HEK293 (cell line): ENCODE data around the gene MALRD1.
"Not testable (repeated sequence)": the region's sequence is repeated elsewhere in the genome, so short reads cannot be mapped to it uniquely, and the experiment has no call there.

Source experiments
- CTCF ChIA-PET: fragments of 350-600 bp; formaldehyde crosslinking; extraction: SDS; loops from one replicate; lab custom pipeline; 2021; ENCODE audit warnings: antibody characterized with exemption; lab: Yijun Ruan, JAX
- POLR2A ChIA-PET: fragments of 300-600 bp; formaldehyde crosslinking; extraction: SDS; loops from one replicate; lab custom pipeline; 2020; ENCODE audit warnings: antibody characterized with exemption, inconsistent platforms; lab: Yijun Ruan, JAX
- H3K27ac ChIP-seq: fragments of 200-500 bp; sonication (Bioruptor generic); 2 replicates; pipeline ENCODE4 v1.5.1; 2014; ENCODE audit warnings: low read depth, low read length, control low read depth, inconsistent platforms; ENCODE audit errors: extremely low read depth
- H3K36me3 ChIP-seq, 2 experiments: fragments of 200-500 bp in 1 of 2; sonication (Bioruptor generic) in 1 of 2; 1 replicate in 1 of 2; 2 replicates in 1 of 2; pipeline ENCODE4 v1.5.1; 2014 to 2017; ENCODE audit warnings: inconsistent platforms in 2 of 2, low read length in 2 of 2; ENCODE audit not compliant: control insufficient read depth in 2 of 2, insufficient read depth in 1 of 2
- H3K4me1 ChIP-seq: fragments of 200-500 bp; sonication (Bioruptor generic); 2 replicates; pipeline ENCODE4 v1.5.1; 2014; ENCODE audit warnings: mild to moderate bottlenecking, low read length, inconsistent platforms; ENCODE audit not compliant: control insufficient read depth, insufficient read depth
- H3K4me3 ChIP-seq: 2 replicates; pipeline ENCODE4 v1.5.1; 2011; ENCODE audit warnings: low read depth, mild to moderate bottlenecking, control low read depth, low read length, moderate library complexity
- H3K9me3 ChIP-seq: fragments of 200-500 bp; sonication (Bioruptor generic); 2 replicates; pipeline ENCODE4 v1.5.1; 2014; ENCODE audit warnings: low read depth, low read length, inconsistent platforms; ENCODE audit not compliant: control insufficient read depth, insufficient read depth
- EGR2 ChIP-seq: fragments of 450-650 bp; formaldehyde crosslinking; IDR thresholded peaks from 2 replicates; pipeline ENCODE4 v1.5.1; 2016; ENCODE audit warnings: low read depth, missing biosample characterization, missing genetic modification characterization
- KLF9 ChIP-seq: fragments of 450-650 bp; formaldehyde crosslinking; IDR thresholded peaks from 2 replicates; pipeline ENCODE4 v1.5.1; 2016; ENCODE audit warnings: missing biosample characterization, missing genetic modification characterization, low read depth
- PBX3 ChIP-seq: sonication (generic); formaldehyde crosslinking; IDR thresholded peaks from 2 replicates; pipeline ENCODE4 v1.8.1; 2022; ENCODE audit warnings: mild to moderate bottlenecking, moderate library complexity, missing genetic modification reagents
- REPIN1 ChIP-seq: fragments of 450-650 bp; formaldehyde crosslinking; IDR thresholded peaks from 2 replicates; pipeline ENCODE4 v1.5.1; 2017; ENCODE audit warnings: missing biosample characterization, missing genetic modification characterization, low read depth
- TCF7L2 ChIP-seq: IDR thresholded peaks from 2 replicates; pipeline ENCODE4 v1.6.1; 2011; ENCODE audit warnings: low read depth, mild to moderate bottlenecking, inconsistent platforms, low read length, moderate library complexity, borderline replicate concordance
- WT1 ChIP-seq: fragments of 450-650 bp; formaldehyde crosslinking; IDR thresholded peaks from 2 replicates; pipeline ENCODE4 v1.5.1; 2016; ENCODE audit warnings: missing biosample characterization, missing genetic modification characterization
- YY1 ChIP-seq: fragments of 450-650 bp; formaldehyde crosslinking; IDR thresholded peaks from 2 replicates; pipeline ENCODE4 v1.5.1; 2018; ENCODE audit warnings: missing biosample characterization, missing genetic modification characterization
- ZBTB21 ChIP-seq: fragments of 450-650 bp; formaldehyde crosslinking; IDR thresholded peaks from 2 replicates; pipeline ENCODE4 v1.5.1; 2017; ENCODE audit warnings: missing biosample characterization, missing genetic modification characterization
- ZBTB48 ChIP-seq: fragments of 450-650 bp; formaldehyde crosslinking; IDR thresholded peaks from 2 replicates; pipeline ENCODE4 v1.5.1; 2016; ENCODE audit warnings: missing biosample characterization, missing genetic modification characterization
- ZBTB8A ChIP-seq: fragments of 450-650 bp; formaldehyde crosslinking; IDR thresholded peaks from 2 replicates; pipeline ENCODE4 v1.5.1; 2016; ENCODE audit warnings: missing biosample characterization, missing genetic modification characterization
- ZEB2 ChIP-seq: fragments of 450-650 bp; formaldehyde crosslinking; IDR thresholded peaks from 2 replicates; pipeline ENCODE4 v1.5.1; 2016; ENCODE audit warnings: missing biosample characterization, missing genetic modification characterization
- ZFP3 ChIP-seq: fragments of 450-650 bp; formaldehyde crosslinking; IDR thresholded peaks from 2 replicates; pipeline ENCODE4 v1.5.1; 2016; ENCODE audit warnings: low read depth, missing biosample characterization, missing genetic modification characterization
- ZFP37 ChIP-seq: fragments of 450-650 bp; formaldehyde crosslinking; IDR thresholded peaks from 2 replicates; pipeline ENCODE4 v1.5.1; 2016; ENCODE audit warnings: missing biosample characterization, missing genetic modification characterization
- ZFP41 ChIP-seq: fragments of 450-650 bp; formaldehyde crosslinking; IDR thresholded peaks from 2 replicates; pipeline ENCODE4 v1.5.1; 2016; ENCODE audit warnings: missing biosample characterization, missing genetic modification characterization, borderline replicate concordance
- ZNF121 ChIP-seq: fragments of 450-650 bp; formaldehyde crosslinking; IDR thresholded peaks from 2 replicates; pipeline ENCODE4 v1.5.1; 2016; ENCODE audit warnings: missing biosample characterization, missing genetic modification characterization
- ZNF132 ChIP-seq: fragments of 450-650 bp; formaldehyde crosslinking; IDR thresholded peaks from 2 replicates; pipeline ENCODE4 v1.5.1; 2017; ENCODE audit warnings: missing biosample characterization, missing genetic modification characterization, borderline replicate concordance
- ZNF175 ChIP-seq: fragments of 450-650 bp; formaldehyde crosslinking; IDR thresholded peaks from 2 replicates; pipeline ENCODE4 v1.5.1; 2016; ENCODE audit warnings: missing biosample characterization, missing genetic modification characterization
- ZNF266 ChIP-seq: fragments of 450-650 bp; formaldehyde crosslinking; IDR thresholded peaks from 2 replicates; pipeline ENCODE4 v1.5.1; 2016; ENCODE audit warnings: missing biosample characterization, missing genetic modification characterization, low read depth
- ZNF362 ChIP-seq: fragments of 450-650 bp; formaldehyde crosslinking; IDR thresholded peaks from 2 replicates; pipeline ENCODE4 v1.5.1; 2016; ENCODE audit warnings: missing biosample characterization, missing genetic modification characterization
- ZNF366 ChIP-seq: fragments of 450-650 bp; formaldehyde crosslinking; conservative IDR thresholded peaks from 2 replicates; pipeline ENCODE4 v1.5.1; 2016; ENCODE audit warnings: missing biosample characterization, missing genetic modification characterization
- ZNF473 ChIP-seq: fragments of 450-650 bp; formaldehyde crosslinking; IDR thresholded peaks from 2 replicates; pipeline ENCODE4 v1.5.1; 2017; ENCODE audit warnings: missing biosample characterization, missing genetic modification characterization
- ZNF48 ChIP-seq: fragments of 450-650 bp; formaldehyde crosslinking; IDR thresholded peaks from 2 replicates; pipeline ENCODE4 v1.5.1; 2016; ENCODE audit warnings: missing biosample characterization, missing genetic modification characterization
- ZNF558 ChIP-seq: fragments of 450-650 bp; formaldehyde crosslinking; IDR thresholded peaks from 2 replicates; pipeline ENCODE4 v1.5.1; 2016; ENCODE audit warnings: missing biosample characterization, missing genetic modification characterization
- ZNF580 ChIP-seq: fragments of 450-650 bp; formaldehyde crosslinking; IDR thresholded peaks from 2 replicates; pipeline ENCODE4 v1.5.1; 2016; ENCODE audit warnings: missing biosample characterization, missing genetic modification characterization
- ZNF623 ChIP-seq: fragments of 450-650 bp; formaldehyde crosslinking; IDR thresholded peaks from 2 replicates; pipeline ENCODE4 v1.5.1; 2016; ENCODE audit warnings: missing biosample characterization, missing genetic modification characterization
- ZNF664 ChIP-seq: fragments of 450-650 bp; formaldehyde crosslinking; IDR thresholded peaks from 2 replicates; pipeline ENCODE4 v1.5.1; 2016; ENCODE audit warnings: missing biosample characterization, missing genetic modification characterization
- ZNF701 ChIP-seq: fragments of 450-650 bp; formaldehyde crosslinking; IDR thresholded peaks from 2 replicates; pipeline ENCODE4 v1.5.1; 2016; ENCODE audit warnings: missing biosample characterization, missing genetic modification characterization
- ZNF707 ChIP-seq: fragments of 450-650 bp; formaldehyde crosslinking; IDR thresholded peaks from 2 replicates; pipeline ENCODE4 v1.5.1; 2016; ENCODE audit warnings: missing biosample characterization, missing genetic modification characterization
- ZNF791 ChIP-seq: fragments of 450-650 bp; formaldehyde crosslinking; IDR thresholded peaks from 2 replicates; pipeline ENCODE4 v1.5.1; 2016; ENCODE audit warnings: missing biosample characterization, missing genetic modification characterization

MALRD1 gene

GRCh38 chr10:19764111-19764510 lies 715.5 kb downstream of the MALRD1 start:
- ChIA-PET POLR2A (no interaction called here), CTCF (interaction anchor here (0.6 kb wide), 1 partner anchor 352 kb away, joined by 4 read pairs; no protein-coding TSS in a partner anchor)
- H3K4me1 ChIP-seq: no peaks in the 10 kb centered on the region
- no peak overlapping the region for H3K4me3 ChIP-seq
- no peaks in the 10 kb centered on the region for H3K9me3 ChIP-seq
- TF ChIP-seq ZFP37 (tag by site-specific recombination): no peak
- no peak for TF ChIP-seq ZNF366 (tag by site-specific recombination)
- TF ChIP-seq WT1 (tag by site-specific recombination): no peak
- TF ChIP-seq ZBTB48 (tag by site-specific recombination): no peak
- H3K36me3 ChIP-seq: no peaks in the 10 kb centered on the region
- no peak overlapping the region for H3K27ac ChIP-seq

GRCh38 chr10:19767876-19768275 lies 719.3 kb downstream of the MALRD1 start:
- CTCF ChIA-PET: interaction anchor here (0.6 to 1.3 kb wide), 3 partner anchors 9 to 525 kb away, joined by 3 to 4 read pairs (median 4); no protein-coding TSS in a partner anchor
- H3K4me3 ChIP-seq: no peak overlapping the region
- TF ChIP-seq ZNF175 (tag by site-specific recombination) (no peak), KLF9 (tag by site-specific recombination) (no peak), ZEB2 (tag by site-specific recombination) (no peak), ZNF121 (tag by site-specific recombination) (no peak), ZNF701 (tag by site-specific recombination) (no peak), ZBTB21 (tag by site-specific recombination) (no peak), YY1 (tag by site-specific recombination) (no peak), ZNF473 (no peak), ZNF132 (no peak), ZNF791 (tag by site-specific recombination) (no peak), ZNF707 (tag by site-specific recombination) (no peak), EGR2 (tag by site-specific recombination) (no peak), ZFP41 (no peak), ZNF362 (tag by site-specific recombination) (no peak), ZFP3 (tag by site-specific recombination) (no peak), REPIN1 (tag by site-specific recombination) (no peak)
- H3K36me3 ChIP-seq: no peaks in the 10 kb centered on the region
- POLR2A ChIA-PET: no interaction called here
- no peak overlapping the region for H3K27ac ChIP-seq
- no peaks in the 10 kb centered on the region for H3K9me3 ChIP-seq
- H3K4me1 ChIP-seq: no peaks in the 10 kb centered on the region

GRCh38 chr10:19769826-19770225 lies 721.2 kb downstream of the MALRD1 start:
- CTCF ChIA-PET, H3K36me3 ChIP-seq, H3K27ac ChIP-seq, POLR2A ChIA-PET, H3K9me3 ChIP-seq, H3K4me3 ChIP-seq, H3K4me1 ChIP-seq: not testable (repeated sequence)

- Histone ChIP-seq H3K27ac (no peak overlapping the region), H3K4me1 (no peaks in the 10 kb centered on the region), H3K4me3 (no peak overlapping the region), H3K36me3 (no peaks in the 10 kb centered on the region), H3K9me3 (no peaks in the 10 kb centered on the region)
- ChIA-PET CTCF (no interaction called here), POLR2A (no interaction called here)
- TF ChIP-seq TCF7L2: no peak
- TF ChIP-seq ZNF664: no peak
- TF ChIP-seq ZNF48 (tag by site-specific recombination): no peak
- no peak for TF ChIP-seq PBX3 (CRISPR knock-in tag)
- TF ChIP-seq ZNF266: no peak
- no peak for TF ChIP-seq ZNF558 (tag by site-specific recombination)
- no peak for TF ChIP-seq ZNF580
- no peak for TF ChIP-seq ZNF623 (tag by site-specific recombination)
- TF ChIP-seq ZBTB8A (tag by site-specific recombination): no peak
Measured at GRCh38 chr10:19772972-19773371, 724.4 kb downstream of the MALRD1 start.
